Measurements from ENCODE around the gene CFAP54. TPM values are rescaled to one million over a fixed set of nuclear protein-coding genes. Genes with fewer than 3 reads are reported as not detected.

Gene CFAP54
- total RNA-seq, 1 donor from 2014 or later = 8.9 TPM

DNA sequence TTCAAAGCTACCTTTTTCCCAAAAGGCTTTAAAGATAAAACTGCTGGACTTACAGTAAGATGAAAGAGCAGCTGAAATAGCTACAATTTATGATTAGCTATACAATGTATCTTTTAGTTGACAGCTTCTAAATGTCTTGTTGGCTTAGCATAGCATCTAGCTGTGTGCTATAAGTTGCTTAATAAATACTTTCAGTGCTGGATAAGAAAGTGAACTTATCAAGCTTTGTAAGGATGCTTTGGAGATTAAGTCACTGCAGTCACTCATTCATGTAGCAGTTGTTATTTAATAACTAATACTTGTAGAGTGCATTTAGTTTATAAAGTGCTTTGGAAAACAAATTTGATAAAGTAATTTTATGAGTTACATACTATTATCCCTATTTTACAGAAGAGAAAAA lies 14.6 kb downstream of the CFAP54 start:
- Mint-ChIP-seq H3K27ac (no peak overlapping the region), H3K27me3 (no peaks in the 10 kb centered on the region), H3K36me3 (no peaks in the 10 kb centered on the region), H3K9me3 (peaks cover 5% of the 10 kb centered on the region), H3K4me3 (no peak overlapping the region), H3K4me1 (ENCODE audit: unreplicated experiment) (peaks cover 8% of the 10 kb centered on the region)
- no peak for DNase-seq (ENCODE audit: extremely low spot score, unreplicated experiment)
- TF ChIP-seq, protein P1, sequence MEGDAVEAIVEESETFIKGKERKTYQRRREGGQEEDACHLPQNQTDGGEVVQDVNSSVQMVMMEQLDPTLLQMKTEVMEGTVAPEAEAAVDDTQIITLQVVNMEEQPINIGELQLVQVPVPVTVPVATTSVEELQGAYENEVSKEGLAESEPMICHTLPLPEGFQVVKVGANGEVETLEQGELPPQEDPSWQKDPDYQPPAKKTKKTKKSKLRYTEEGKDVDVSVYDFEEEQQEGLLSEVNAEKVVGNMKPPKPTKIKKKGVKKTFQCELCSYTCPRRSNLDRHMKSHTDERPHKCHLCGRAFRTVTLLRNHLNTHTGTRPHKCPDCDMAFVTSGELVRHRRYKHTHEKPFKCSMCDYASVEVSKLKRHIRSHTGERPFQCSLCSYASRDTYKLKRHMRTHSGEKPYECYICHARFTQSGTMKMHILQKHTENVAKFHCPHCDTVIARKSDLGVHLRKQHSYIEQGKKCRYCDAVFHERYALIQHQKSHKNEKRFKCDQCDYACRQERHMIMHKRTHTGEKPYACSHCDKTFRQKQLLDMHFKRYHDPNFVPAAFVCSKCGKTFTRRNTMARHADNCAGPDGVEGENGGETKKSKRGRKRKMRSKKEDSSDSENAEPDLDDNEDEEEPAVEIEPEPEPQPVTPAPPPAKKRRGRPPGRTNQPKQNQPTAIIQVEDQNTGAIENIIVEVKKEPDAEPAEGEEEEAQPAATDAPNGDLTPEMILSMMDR (conservative IDR thresholded peaks at IDR 0.05) = no peak

DNA sequence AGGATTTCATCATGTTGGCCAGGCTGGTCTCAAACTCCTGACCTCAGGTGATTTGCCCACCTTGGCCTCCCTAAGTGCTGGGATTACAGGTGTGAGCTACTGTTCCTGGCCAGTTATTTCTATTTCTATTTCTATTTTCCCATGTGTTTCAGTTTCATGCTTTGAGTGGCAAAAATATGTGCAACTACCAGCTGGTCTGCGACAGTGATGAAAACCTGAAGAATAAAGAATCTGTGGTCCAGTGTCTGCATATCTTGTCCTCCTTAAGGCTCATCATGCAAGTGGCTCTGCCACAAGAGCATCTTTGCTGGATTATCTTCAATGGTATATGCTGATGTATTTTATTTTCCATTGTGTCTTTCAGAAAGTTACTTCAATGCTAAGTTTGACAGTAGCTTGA lies 17.4 kb downstream of the CFAP54 start:
- Mint-ChIP-seq H3K9me3 (no peaks in the 10 kb centered on the region), H3K4me1 (ENCODE audit: unreplicated experiment) (peaks cover 2% of the 10 kb centered on the region), H3K36me3 (no peaks in the 10 kb centered on the region), H3K27me3 (no peaks in the 10 kb centered on the region), H3K27ac (no peak overlapping the region), H3K4me3 (no peak overlapping the region)
- TF ChIP-seq, protein P1 (conservative IDR thresholded peaks at IDR 0.05) = no peak
- no peak for DNase-seq (ENCODE audit: extremely low spot score, unreplicated experiment)

DNA sequence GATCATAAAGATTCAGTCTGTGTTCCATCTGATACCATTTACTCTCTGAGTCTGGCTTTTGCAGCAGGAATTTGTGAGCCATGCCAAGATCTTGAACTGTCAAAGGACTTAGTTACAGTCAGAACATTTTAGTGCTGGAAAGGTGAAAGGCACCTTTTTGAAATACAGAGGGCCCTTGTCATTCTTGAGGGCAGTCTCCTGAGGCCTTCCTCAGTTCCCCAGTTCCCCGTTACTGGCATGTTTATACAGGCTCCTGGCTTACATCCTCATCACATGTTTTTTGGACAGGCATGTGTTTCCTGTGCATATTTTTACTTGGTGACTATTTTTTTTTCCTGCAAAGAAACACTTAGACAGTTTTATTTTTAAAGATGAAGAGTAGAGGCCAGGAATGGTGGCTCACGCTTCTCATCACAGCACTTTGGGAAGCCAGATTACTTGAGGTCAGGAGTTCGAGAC lies 21.0 kb downstream of the CFAP54 start:
- H3K27me3 Mint-ChIP-seq = no peaks in the 10 kb centered on the region
- H3K27ac Mint-ChIP-seq = no peak overlapping the region
- DNase-seq (ENCODE audit: extremely low spot score, unreplicated experiment) = no peak
- no peaks in the 10 kb centered on the region for H3K36me3 Mint-ChIP-seq
- H3K4me3 Mint-ChIP-seq = no peak overlapping the region
- no peaks in the 10 kb centered on the region for H3K9me3 Mint-ChIP-seq
- no peaks in the 10 kb centered on the region for H3K4me1 Mint-ChIP-seq (ENCODE audit: unreplicated experiment)
- TF ChIP-seq, protein P1 (conservative IDR thresholded peaks at IDR 0.05) = no peak

DNA sequence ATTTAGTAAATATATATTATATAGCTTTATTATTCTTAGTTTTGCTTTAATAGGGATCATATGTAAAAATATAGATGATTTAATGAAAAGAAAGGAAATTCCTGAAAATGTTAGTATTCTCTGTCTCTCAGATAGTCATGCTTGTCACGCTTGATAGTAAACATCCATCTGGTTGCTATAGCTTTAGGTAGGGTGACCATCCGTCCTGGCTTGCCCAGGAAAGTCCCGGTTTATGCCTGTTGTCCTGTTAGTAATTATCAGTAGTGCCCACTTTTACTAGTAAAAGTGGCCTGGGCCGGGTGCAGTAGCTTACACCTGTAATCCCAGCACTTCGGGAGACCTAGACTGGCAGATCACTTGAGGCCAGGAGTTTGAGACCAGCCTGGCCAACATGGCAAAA lies 23.8 kb downstream of the CFAP54 start:
- Mint-ChIP-seq H3K9me3 (no peaks in the 10 kb centered on the region), H3K27ac (no peak overlapping the region), H3K4me3 (no peak overlapping the region), H3K27me3 (no peaks in the 10 kb centered on the region), H3K4me1 (ENCODE audit: unreplicated experiment) (no peaks in the 10 kb centered on the region), H3K36me3 (no peaks in the 10 kb centered on the region)
- no peak for DNase-seq (ENCODE audit: extremely low spot score, unreplicated experiment)
- TF ChIP-seq, protein P1 (conservative IDR thresholded peaks at IDR 0.05) = no peak

DNA sequence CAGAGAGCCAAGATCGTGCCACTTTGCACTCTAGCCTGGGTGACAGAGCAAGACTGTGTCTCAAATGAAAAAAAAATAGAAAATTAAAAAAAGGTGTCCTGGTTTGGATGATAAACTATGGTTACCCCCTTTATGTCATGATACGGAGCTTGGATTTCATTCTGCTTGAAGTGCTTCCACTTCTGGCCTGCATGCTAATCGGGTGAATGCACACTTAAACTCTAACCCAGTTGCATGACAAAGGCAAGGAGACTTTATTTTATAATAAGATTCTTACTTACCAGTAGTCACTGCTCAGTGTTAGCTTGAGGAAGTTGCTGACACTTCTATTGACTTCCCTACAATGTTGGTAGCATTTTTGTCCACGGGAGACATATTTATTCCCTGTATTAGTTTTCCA lies 24.3 kb downstream of the CFAP54 start:
- Mint-ChIP-seq H3K4me3 (no peak overlapping the region), H3K36me3 (no peaks in the 10 kb centered on the region), H3K27ac (no peak overlapping the region), H3K27me3 (no peaks in the 10 kb centered on the region), H3K9me3 (no peaks in the 10 kb centered on the region), H3K4me1 (ENCODE audit: unreplicated experiment) (no peaks in the 10 kb centered on the region)
- DNase-seq (ENCODE audit: extremely low spot score, unreplicated experiment) = no peak
- TF ChIP-seq, protein P1 (conservative IDR thresholded peaks at IDR 0.05) = no peak

DNA sequence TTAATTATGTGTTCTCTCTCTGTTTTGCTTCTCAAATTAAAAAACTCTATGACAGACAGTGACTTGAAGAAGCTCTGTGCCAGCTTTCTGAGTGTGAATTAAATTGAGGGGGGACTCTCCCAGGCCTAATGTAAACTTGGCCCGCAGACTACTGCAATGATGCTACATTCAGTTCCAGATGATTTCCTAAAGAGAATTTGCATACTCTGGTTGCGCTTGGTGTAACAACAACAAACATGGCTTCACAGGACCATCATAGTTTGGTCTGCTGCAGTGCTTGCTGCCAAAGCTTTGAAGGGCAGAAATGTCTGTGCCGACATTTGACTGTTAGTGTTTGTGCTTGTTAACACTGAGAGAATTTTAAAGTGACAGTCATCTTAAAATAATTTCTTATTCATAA lies 25.0 kb downstream of the CFAP54 start:
- no peak overlapping the region for H3K4me3 Mint-ChIP-seq
- no peaks in the 10 kb centered on the region for H3K36me3 Mint-ChIP-seq
- no peaks in the 10 kb centered on the region for H3K9me3 Mint-ChIP-seq
- H3K4me1 Mint-ChIP-seq (ENCODE audit: unreplicated experiment) = no peaks in the 10 kb centered on the region
- TF ChIP-seq, protein P1 (conservative IDR thresholded peaks at IDR 0.05) = no peak
- no peak for DNase-seq (ENCODE audit: extremely low spot score, unreplicated experiment)
- H3K27me3 Mint-ChIP-seq = no peaks in the 10 kb centered on the region
- H3K27ac Mint-ChIP-seq = no peak overlapping the region
